GM10266 (cell line): ENCODE measurements around the gene RPL18.

Experiments used
- DNase-seq: peaks from one replicate; pipeline ENCODE4 v3.0.0; 2012; ENCODE audit errors: extremely low spot score
- CTCF ChIP-seq: IDR thresholded peaks from 2 replicates; pipeline ENCODE4 v1.5.1; 2012; ENCODE audit warnings: mild to moderate bottlenecking, low read depth; ENCODE audit not compliant: control insufficient read depth, insufficient read depth; ENCODE audit errors: missing control alignments

RPL18 gene

GRCh38 chr19:48618916-48619691, at the start of gene RPL18, which contains the start of gene SPHK2:
TSS of gene RPL18 (minus strand) at chr19:48619178. CDS start at chr19:48619143, 35 bp downstream.
TSS of gene SPHK2 (plus strand) at chr19:48619506. CDS start at chr19:48620515, 1,009 bp downstream.
- DNase-seq, result peak; percentile 98
- no peak for TF ChIP-seq CTCF

GRCh38 chr19:48668761-48669160, 49.8 kb upstream of the RPL18 start:
- no peak for DNase-seq
- TF ChIP-seq CTCF, result no peak

- no peak for DNase-seq
These were observed 49.4 kb upstream of the RPL18 start for GRCh38 chr19:48668332-48668731.

GRCh38 chr19:48665786-48666185, 46.8 kb upstream of the RPL18 start:
- no peak for TF ChIP-seq CTCF
- DNase-seq, result no peak

More at GRCh38 chr19:48668332-48668731, 49.4 kb upstream of the RPL18 start:
- TF ChIP-seq CTCF, result no peak

- no peak for DNase-seq
- TF ChIP-seq CTCF, result no peak
These were observed 45.5 kb upstream of the RPL18 start for GRCh38 chr19:48664476-48664875.

GRCh38 chr19:48663667-48664066, 44.7 kb upstream of the RPL18 start:
- TF ChIP-seq CTCF, result no peak
- peak; percentile 14 for DNase-seq

- no peak for TF ChIP-seq CTCF
- DNase-seq, result peak; percentile 4
These were observed 42.7 kb upstream of the RPL18 start for GRCh38 chr19:48661711-48662090.
